Measurements from ENCODE around the gene VWA5B2. TPM values are rescaled to one million over a fixed set of nuclear protein-coding genes. Genes with fewer than 3 reads are reported as not detected.
A peak's percentile ranks its signal among the peaks of the same experiment; 100 is the strongest.

Gene VWA5B2
- polyA plus RNA-seq, 1 donor from 2014 or later, result 0.33 TPM

GRCh38 chr3:184184546-184185230 lies 44.7 kb upstream of the VWA5B2 start:
- Histone ChIP-seq H3K27ac (ENCODE audit: low read length) (no peak overlapping the region), H4K20me1 (ENCODE audit: insufficient read depth) (no peaks in the 10 kb centered on the region), H3K9me3 (ENCODE audit: low read length) (no peaks in the 10 kb centered on the region), H2AFZ (ENCODE audit: low read depth, low read length) (no peak overlapping the region), H3K4me3 (ENCODE audit: low read length) (peak overlapping the region; percentile 88), H3K9ac (ENCODE audit: low read length) (peak overlapping the region; percentile 67), H3K4me2 (ENCODE audit: low read length) (peak overlapping the region; percentile 68), H3K27me3 (ENCODE audit: insufficient read depth, low read depth, low read length) (no peaks in the 10 kb centered on the region), H3F3A (ENCODE audit: insufficient read depth, low read length, poor library complexity, severe bottlenecking) (no peaks in the 10 kb centered on the region), H3K9me2 (ENCODE audit: insufficient read depth, low read length) (no peaks in the 10 kb centered on the region), H3K36me3 (ENCODE audit: insufficient read depth, low read length) (peaks cover 11% of the 10 kb centered on the region), H3K79me2 (replicated peaks; ENCODE audit: insufficient read depth, low read length) (peaks cover 20% of the 10 kb centered on the region)
- TF ChIP-seq CTCF (IDR thresholded peaks at IDR 0.05; ENCODE audit: poor library complexity, severe bottlenecking), result no peak
- no peak for TF ChIP-seq TAF1 (IDR thresholded peaks at IDR 0.05; ENCODE audit: low read depth)
- TF ChIP-seq POLR2AphosphoS5 (IDR thresholded peaks at IDR 0.05), result no peak
- TF ChIP-seq EZH2 (IDR thresholded peaks at IDR 0.05; ENCODE audit: borderline replicate concordance, insufficient read depth, low read length, poor library complexity, severe bottlenecking), result no peak
- TF ChIP-seq, protein P1, sequence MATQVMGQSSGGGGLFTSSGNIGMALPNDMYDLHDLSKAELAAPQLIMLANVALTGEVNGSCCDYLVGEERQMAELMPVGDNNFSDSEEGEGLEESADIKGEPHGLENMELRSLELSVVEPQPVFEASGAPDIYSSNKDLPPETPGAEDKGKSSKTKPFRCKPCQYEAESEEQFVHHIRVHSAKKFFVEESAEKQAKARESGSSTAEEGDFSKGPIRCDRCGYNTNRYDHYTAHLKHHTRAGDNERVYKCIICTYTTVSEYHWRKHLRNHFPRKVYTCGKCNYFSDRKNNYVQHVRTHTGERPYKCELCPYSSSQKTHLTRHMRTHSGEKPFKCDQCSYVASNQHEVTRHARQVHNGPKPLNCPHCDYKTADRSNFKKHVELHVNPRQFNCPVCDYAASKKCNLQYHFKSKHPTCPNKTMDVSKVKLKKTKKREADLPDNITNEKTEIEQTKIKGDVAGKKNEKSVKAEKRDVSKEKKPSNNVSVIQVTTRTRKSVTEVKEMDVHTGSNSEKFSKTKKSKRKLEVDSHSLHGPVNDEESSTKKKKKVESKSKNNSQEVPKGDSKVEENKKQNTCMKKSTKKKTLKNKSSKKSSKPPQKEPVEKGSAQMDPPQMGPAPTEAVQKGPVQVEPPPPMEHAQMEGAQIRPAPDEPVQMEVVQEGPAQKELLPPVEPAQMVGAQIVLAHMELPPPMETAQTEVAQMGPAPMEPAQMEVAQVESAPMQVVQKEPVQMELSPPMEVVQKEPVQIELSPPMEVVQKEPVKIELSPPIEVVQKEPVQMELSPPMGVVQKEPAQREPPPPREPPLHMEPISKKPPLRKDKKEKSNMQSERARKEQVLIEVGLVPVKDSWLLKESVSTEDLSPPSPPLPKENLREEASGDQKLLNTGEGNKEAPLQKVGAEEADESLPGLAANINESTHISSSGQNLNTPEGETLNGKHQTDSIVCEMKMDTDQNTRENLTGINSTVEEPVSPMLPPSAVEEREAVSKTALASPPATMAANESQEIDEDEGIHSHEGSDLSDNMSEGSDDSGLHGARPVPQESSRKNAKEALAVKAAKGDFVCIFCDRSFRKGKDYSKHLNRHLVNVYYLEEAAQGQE (IDR thresholded peaks at IDR 0.05; ENCODE audit: borderline replicate concordance), result no peak
- no peak for TF ChIP-seq MXI1 (conservative IDR thresholded peaks at IDR 0.05; ENCODE audit: poor library complexity, severe bottlenecking)
- no peak for TF ChIP-seq SMC3 (conservative IDR thresholded peaks at IDR 0.05; ENCODE audit: poor library complexity)
- no peak for TF ChIP-seq EP300 (conservative IDR thresholded peaks at IDR 0.05; ENCODE audit: poor library complexity, severe bottlenecking)
- TF ChIP-seq RAD21 (conservative IDR thresholded peaks at IDR 0.05), result no peak

- no peaks in the 10 kb centered on the region for H3F3A ChIP-seq (ENCODE audit: insufficient read depth, low read length, poor library complexity, severe bottlenecking)
- peak overlapping the region; percentile 61 for H3K27ac ChIP-seq (ENCODE audit: low read length)
- H3K4me3 ChIP-seq (ENCODE audit: low read length), result peak overlapping the region; percentile 88
- H3K9ac ChIP-seq (ENCODE audit: low read length), result peak overlapping the region; percentile 81
- peak; percentile 40 for TF ChIP-seq SMC3 (conservative IDR thresholded peaks at IDR 0.05; ENCODE audit: poor library complexity)
- TF ChIP-seq, protein P1 (IDR thresholded peaks at IDR 0.05; ENCODE audit: borderline replicate concordance), result peak; percentile 4
- TF ChIP-seq MXI1 (conservative IDR thresholded peaks at IDR 0.05; ENCODE audit: poor library complexity, severe bottlenecking), result peak; percentile 90
- no peak for TF ChIP-seq TAF1 (IDR thresholded peaks at IDR 0.05; ENCODE audit: low read depth)
- peaks cover 20% of the 10 kb centered on the region for H3K79me2 ChIP-seq (replicated peaks; ENCODE audit: insufficient read depth, low read length)
- H4K20me1 ChIP-seq (ENCODE audit: insufficient read depth), result no peaks in the 10 kb centered on the region
- H3K9me2 ChIP-seq (ENCODE audit: insufficient read depth, low read length), result no peaks in the 10 kb centered on the region
- peaks cover 2% of the 10 kb centered on the region for H3K36me3 ChIP-seq (ENCODE audit: insufficient read depth, low read length)
- no peak overlapping the region for H2AFZ ChIP-seq (ENCODE audit: low read depth, low read length)
- H3K27me3 ChIP-seq (ENCODE audit: insufficient read depth, low read depth, low read length), result no peaks in the 10 kb centered on the region
- H3K4me2 ChIP-seq (ENCODE audit: low read length), result peak overlapping the region; percentile 68
- no peaks in the 10 kb centered on the region for H3K9me3 ChIP-seq (ENCODE audit: low read length)
Measured at GRCh38 chr3:184185461-184186183, 43.8 kb upstream of the VWA5B2 start.

Data from neural cell (in vitro differentiated cells).